ENCODE data around the gene PGA5.
"Not testable (repeated sequence)": the region's sequence is repeated elsewhere in the genome, so short reads cannot be mapped to it uniquely, and the experiment has no call there.

The PGA5 gene

GRCh38 chr11:61252332-61252731 is 11.4 kb downstream of the PGA5 start:
- H3K4me2 ChIP-seq (ENCODE audit: insufficient read depth, low read length, poor library complexity, severe bottlenecking); H2AK5ac ChIP-seq (ENCODE audit: low read depth, low read length); H3K4me3 ChIP-seq (ENCODE audit: low read length in 2 of 2); H3K23ac ChIP-seq (ENCODE audit: low read depth, low read length, poor library complexity); H3K4ac ChIP-seq (ENCODE audit: low read length); H3K9me3 ChIP-seq (replicated peaks in 1 of 2; ENCODE audit: control insufficient read depth in 2 of 2, insufficient read depth in 1 of 2, low read depth in 1 of 2, low read length in 2 of 2); H3K27me3 ChIP-seq (ENCODE audit: control insufficient read depth in 3 of 3, insufficient read depth in 3 of 3, low read depth in 1 of 3, low read length in 3 of 3); H2BK15ac ChIP-seq (ENCODE audit: low read length); H3K14ac ChIP-seq (ENCODE audit: low read length); H3K36me3 ChIP-seq (replicated peaks in 1 of 2; ENCODE audit: control insufficient read depth in 2 of 2, insufficient read depth in 2 of 2, low read length in 2 of 2); H2AFZ ChIP-seq (ENCODE audit: low read length); H2BK5ac ChIP-seq (ENCODE audit: low read length); H3K4me1 ChIP-seq (ENCODE audit: control insufficient read depth in 2 of 2, insufficient read depth in 1 of 2, low read depth in 1 of 2, low read length in 2 of 2); DNase-seq (ENCODE audit: low spot score); H3K79me1 ChIP-seq (ENCODE audit: low read depth, low read length); H2BK120ac ChIP-seq (ENCODE audit: low read depth, low read length); H3K9ac ChIP-seq (ENCODE audit: low read depth, low read length, poor library complexity); H3K27ac ChIP-seq (replicated peaks; ENCODE audit: low read length); H2BK12ac ChIP-seq (ENCODE audit: low read length); H4K91ac ChIP-seq (ENCODE audit: low read depth, low read length, poor library complexity); H3K18ac ChIP-seq (ENCODE audit: low read length); H4K8ac ChIP-seq (ENCODE audit: low read depth, low read length): not testable (repeated sequence)
- no CpG with 5 or more reads among the region's 1 CpG for WGBS, 2 donors (ENCODE audit: extremely low coverage in 2 of 2, insufficient read length in 2 of 2, insufficient replicate concordance in 1 of 2)

- H2BK5ac ChIP-seq (ENCODE audit: low read length): no peak overlapping the region
- H4K8ac ChIP-seq (ENCODE audit: low read depth, low read length): no peak overlapping the region
- whole genome bisulfite sequencing, 2 donors (ENCODE audit: extremely low coverage in 2 of 2, insufficient read length in 2 of 2, insufficient replicate concordance in 1 of 2): no CpG with 5 or more reads among the region's 12 CpGs
- no peaks in the 10 kb centered on the region for H3K27me3 ChIP-seq (ENCODE audit: control insufficient read depth in 3 of 3, insufficient read depth in 3 of 3, low read depth in 1 of 3, low read length in 3 of 3)
- no peak overlapping the region for H3K14ac ChIP-seq (ENCODE audit: low read length)
- no peak overlapping the region for H3K4ac ChIP-seq (ENCODE audit: low read length)
- no peaks in the 10 kb centered on the region for H3K79me1 ChIP-seq (ENCODE audit: low read depth, low read length)
- no peak overlapping the region for H3K23ac ChIP-seq (ENCODE audit: low read depth, low read length, poor library complexity)
- no peak overlapping the region for H3K27ac ChIP-seq (replicated peaks; ENCODE audit: low read length)
- no peak overlapping the region for H3K4me2 ChIP-seq (ENCODE audit: insufficient read depth, low read length, poor library complexity, severe bottlenecking)
- no peak overlapping the region for H2BK120ac ChIP-seq (ENCODE audit: low read depth, low read length)
- no peak overlapping the region for H2BK15ac ChIP-seq (ENCODE audit: low read length)
- no peak overlapping the region for H3K4me3 ChIP-seq (ENCODE audit: low read length in 2 of 2)
- H3K36me3 ChIP-seq (replicated peaks in 1 of 2; ENCODE audit: control insufficient read depth in 2 of 2, insufficient read depth in 2 of 2, low read length in 2 of 2): peaks cover 0 to 19% of the 10 kb centered on the region in 2 donors
- no peak overlapping the region for H4K91ac ChIP-seq (ENCODE audit: low read depth, low read length, poor library complexity)
- H3K9ac ChIP-seq (ENCODE audit: low read depth, low read length, poor library complexity): no peak overlapping the region
- H3K9me3 ChIP-seq (replicated peaks in 1 of 2; ENCODE audit: control insufficient read depth in 2 of 2, insufficient read depth in 1 of 2, low read depth in 1 of 2, low read length in 2 of 2): no peaks in the 10 kb centered on the region
- no peak overlapping the region for H2BK12ac ChIP-seq (ENCODE audit: low read length)
- H3K18ac ChIP-seq (ENCODE audit: low read length): no peak overlapping the region
- peak; percentile 48 for DNase-seq (ENCODE audit: low spot score)
- H2AFZ ChIP-seq (ENCODE audit: low read length): no peak overlapping the region
- no peak overlapping the region for H2AK5ac ChIP-seq (ENCODE audit: low read depth, low read length)
- H3K4me1 ChIP-seq (ENCODE audit: control insufficient read depth in 2 of 2, insufficient read depth in 1 of 2, low read depth in 1 of 2, low read length in 2 of 2): no peaks in the 10 kb centered on the region
These were observed 13.5 kb downstream of the PGA5 start for GRCh38 chr11:61254403-61255025.

- no peaks in the 10 kb centered on the region for H3K79me1 ChIP-seq (ENCODE audit: low read depth, low read length)
- H3K4me2 ChIP-seq (ENCODE audit: insufficient read depth, low read length, poor library complexity, severe bottlenecking): no peak overlapping the region
- no peak overlapping the region for H4K91ac ChIP-seq (ENCODE audit: low read depth, low read length, poor library complexity)
- no peak overlapping the region for H3K18ac ChIP-seq (ENCODE audit: low read length)
- DNase-seq (ENCODE audit: low spot score): no peak
- H3K4me3 ChIP-seq (ENCODE audit: low read length in 2 of 2): no peak overlapping the region
- H3K27me3 ChIP-seq (ENCODE audit: control insufficient read depth in 3 of 3, insufficient read depth in 3 of 3, low read depth in 1 of 3, low read length in 3 of 3): no peaks in the 10 kb centered on the region
- no peak overlapping the region for H2BK15ac ChIP-seq (ENCODE audit: low read length)
- H3K36me3 ChIP-seq (replicated peaks in 1 of 2; ENCODE audit: control insufficient read depth in 2 of 2, insufficient read depth in 2 of 2, low read length in 2 of 2): peaks cover 0 to 24% of the 10 kb centered on the region in 2 donors
- no peak overlapping the region for H2AFZ ChIP-seq (ENCODE audit: low read length)
- no peak overlapping the region for H2BK5ac ChIP-seq (ENCODE audit: low read length)
- H3K9ac ChIP-seq (ENCODE audit: low read depth, low read length, poor library complexity): no peak overlapping the region
- H3K27ac ChIP-seq (replicated peaks; ENCODE audit: low read length): no peak overlapping the region
- no peak overlapping the region for H3K4ac ChIP-seq (ENCODE audit: low read length)
- H3K4me1 ChIP-seq (ENCODE audit: control insufficient read depth in 2 of 2, insufficient read depth in 1 of 2, low read depth in 1 of 2, low read length in 2 of 2): no peaks in the 10 kb centered on the region
- no peak overlapping the region for H2BK12ac ChIP-seq (ENCODE audit: low read length)
- H3K23ac ChIP-seq (ENCODE audit: low read depth, low read length, poor library complexity): no peak overlapping the region
- no peak overlapping the region for H4K8ac ChIP-seq (ENCODE audit: low read depth, low read length)
- WGBS, 2 donors (ENCODE audit: extremely low coverage in 2 of 2, insufficient read length in 2 of 2, insufficient replicate concordance in 1 of 2): no CpG with 5 or more reads among the region's 18 CpGs
- H3K14ac ChIP-seq (ENCODE audit: low read length): no peak overlapping the region
- H2AK5ac ChIP-seq (ENCODE audit: low read depth, low read length): no peak overlapping the region
- no peaks in the 10 kb centered on the region for H3K9me3 ChIP-seq (replicated peaks in 1 of 2; ENCODE audit: control insufficient read depth in 2 of 2, insufficient read depth in 1 of 2, low read depth in 1 of 2, low read length in 2 of 2)
- H2BK120ac ChIP-seq (ENCODE audit: low read depth, low read length): no peak overlapping the region
These were observed 15.9 kb downstream of the PGA5 start for GRCh38 chr11:61256710-61257482.

GRCh38 chr11:61258546-61258945 is 17.6 kb downstream of the PGA5 start:
- H2BK12ac ChIP-seq (ENCODE audit: low read length): no peak overlapping the region
- H3K79me1 ChIP-seq (ENCODE audit: low read depth, low read length): no peaks in the 10 kb centered on the region
- no peak overlapping the region for H2AK5ac ChIP-seq (ENCODE audit: low read depth, low read length)
- no peak overlapping the region for H2BK120ac ChIP-seq (ENCODE audit: low read depth, low read length)
- no peak overlapping the region for H3K4me3 ChIP-seq (ENCODE audit: low read length in 2 of 2)
- WGBS, 2 donors (ENCODE audit: extremely low coverage in 2 of 2, insufficient read length in 2 of 2, insufficient replicate concordance in 1 of 2): no CpG with 5 or more reads among the region's 9 CpGs
- no peak overlapping the region for H2BK5ac ChIP-seq (ENCODE audit: low read length)
- H3K27ac ChIP-seq (replicated peaks; ENCODE audit: low read length): no peak overlapping the region
- no peak overlapping the region for H3K4me2 ChIP-seq (ENCODE audit: insufficient read depth, low read length, poor library complexity, severe bottlenecking)
- peaks cover 0 to 27% of the 10 kb centered on the region in 2 donors for H3K36me3 ChIP-seq (replicated peaks in 1 of 2; ENCODE audit: control insufficient read depth in 2 of 2, insufficient read depth in 2 of 2, low read length in 2 of 2)
- H4K91ac ChIP-seq (ENCODE audit: low read depth, low read length, poor library complexity): no peak overlapping the region
- H4K8ac ChIP-seq (ENCODE audit: low read depth, low read length): no peak overlapping the region
- H3K27me3 ChIP-seq (ENCODE audit: control insufficient read depth in 3 of 3, insufficient read depth in 3 of 3, low read depth in 1 of 3, low read length in 3 of 3): no peaks in the 10 kb centered on the region
- DNase-seq (ENCODE audit: low spot score): no peak
- H3K18ac ChIP-seq (ENCODE audit: low read length): no peak overlapping the region
- no peak overlapping the region for H3K23ac ChIP-seq (ENCODE audit: low read depth, low read length, poor library complexity)
- H2BK15ac ChIP-seq (ENCODE audit: low read length): no peak overlapping the region
- no peaks in the 10 kb centered on the region for H3K9me3 ChIP-seq (replicated peaks in 1 of 2; ENCODE audit: control insufficient read depth in 2 of 2, insufficient read depth in 1 of 2, low read depth in 1 of 2, low read length in 2 of 2)
- H3K9ac ChIP-seq (ENCODE audit: low read depth, low read length, poor library complexity): no peak overlapping the region
- H3K4me1 ChIP-seq (ENCODE audit: control insufficient read depth in 2 of 2, insufficient read depth in 1 of 2, low read depth in 1 of 2, low read length in 2 of 2): no peaks in the 10 kb centered on the region
- H3K14ac ChIP-seq (ENCODE audit: low read length): no peak overlapping the region
- H2AFZ ChIP-seq (ENCODE audit: low read length): no peak overlapping the region
- H3K4ac ChIP-seq (ENCODE audit: low read length): no peak overlapping the region
